ENCODE data around the gene PCBP2.
"Not testable (repeated sequence)": the region's sequence is repeated elsewhere in the genome, so short reads cannot be mapped to it uniquely, and the experiment has no call there.

The PCBP2 gene

GRCh38 chr12:53441040-53441833 is 10.7 kb upstream of the PCBP2 start, which contains the start of gene PRR13:
TSS of gene PRR13 (plus strand) at chr12:53441734. CDS start at chr12:53442715, 981 bp downstream.
- DNase-seq: peak; percentile 95 to 96

DNA sequence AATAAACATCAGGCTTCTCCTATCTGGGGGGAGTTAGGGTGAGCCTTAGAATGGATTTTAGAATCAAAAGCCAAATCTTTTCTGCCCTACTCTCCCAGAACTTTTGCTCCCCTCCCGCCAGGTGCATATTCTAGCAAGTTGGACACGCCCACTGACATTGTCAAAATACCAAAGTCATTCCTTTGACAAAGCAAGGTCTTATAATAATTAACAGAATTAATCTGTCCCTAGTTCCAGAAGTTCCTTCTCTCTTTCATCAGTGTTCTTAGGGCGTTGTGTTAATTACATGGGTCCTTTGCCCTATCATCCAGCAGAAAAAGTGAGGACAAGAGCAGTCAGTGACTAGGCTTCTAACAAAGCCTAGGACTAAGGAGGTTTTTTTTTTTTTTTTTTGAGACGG is 7.9 kb upstream of the PCBP2 start:
- no peak for DNase-seq

DNA sequence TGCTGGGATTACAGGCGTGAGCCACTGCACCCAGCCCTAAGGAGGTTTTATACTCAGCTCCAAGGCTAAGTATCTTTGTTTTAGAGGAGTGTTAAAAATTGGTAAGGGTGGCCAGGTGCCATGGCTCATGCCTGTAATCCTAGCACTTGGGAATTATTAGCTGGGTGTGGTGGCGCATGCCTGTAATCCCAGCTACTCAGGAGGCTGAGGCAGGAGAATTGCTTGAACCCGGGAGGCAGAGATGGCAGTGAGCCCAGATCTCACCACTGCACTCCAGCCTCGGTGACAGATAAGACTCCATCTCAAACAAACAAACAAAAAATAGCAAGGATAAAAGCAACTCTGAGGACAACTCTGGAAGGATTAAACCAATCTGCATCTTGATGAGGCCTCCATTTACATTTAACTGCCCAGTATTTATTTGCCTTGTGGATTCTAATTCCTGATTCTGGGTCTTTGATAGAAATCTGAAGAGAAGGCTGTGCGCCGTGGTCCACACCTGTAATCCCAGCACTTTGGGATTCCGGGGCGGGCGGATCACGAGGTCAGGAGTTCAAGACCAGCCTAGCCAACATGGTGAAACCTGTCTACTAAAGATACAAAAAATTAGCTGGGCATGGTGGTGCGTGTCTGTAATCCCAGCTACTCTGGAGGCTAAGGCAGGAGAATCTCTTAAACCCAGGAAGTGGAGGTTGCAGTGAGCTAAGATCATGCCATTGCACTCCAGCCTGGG is 7.1 kb upstream of the PCBP2 start:
- DNase-seq: not testable (repeated sequence)

DNA sequence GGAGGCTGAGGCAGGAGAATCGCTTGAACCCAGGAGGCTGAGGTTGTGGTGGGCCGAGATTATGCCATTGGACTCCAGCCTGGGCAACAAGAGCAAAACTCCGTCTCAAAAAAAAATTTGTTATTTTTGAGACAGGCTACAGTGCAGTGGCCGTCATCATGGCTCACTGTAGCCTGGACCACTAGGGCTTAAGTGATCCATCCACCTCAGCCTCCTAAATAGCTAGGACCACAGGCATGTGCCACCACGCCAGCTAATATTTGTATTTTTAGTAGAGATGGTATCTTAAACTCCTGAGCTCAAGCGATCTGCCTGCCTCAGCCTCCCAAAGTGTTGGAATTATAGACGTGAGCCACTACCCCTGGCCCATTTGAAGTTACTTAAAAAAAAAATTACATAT is 966 bp upstream of the PCBP2 start:
- no peak for DNase-seq

- peak in 1 of 2 experiments; percentile 13 for DNase-seq
These were observed 516 bp downstream of the PCBP2 start for GRCh38 chr12:53452159-53453077.

GRCh38 chr12:53453953-53454640 is 2.2 kb downstream of the PCBP2 start:
- DNase-seq: no peak

- peak; percentile 73 to 79 for DNase-seq
These were observed 2.8 kb downstream of the PCBP2 start for GRCh38 chr12:53454707-53455106.

GRCh38 chr12:53456654-53457366 is 4.9 kb downstream of the PCBP2 start:
- no peak for DNase-seq

GRCh38 chr12:53459097-53459496 is 7.2 kb downstream of the PCBP2 start:
- DNase-seq: no peak

GRCh38 chr12:53461059-53461458 is 9.2 kb downstream of the PCBP2 start:
- no peak for DNase-seq

DNA sequence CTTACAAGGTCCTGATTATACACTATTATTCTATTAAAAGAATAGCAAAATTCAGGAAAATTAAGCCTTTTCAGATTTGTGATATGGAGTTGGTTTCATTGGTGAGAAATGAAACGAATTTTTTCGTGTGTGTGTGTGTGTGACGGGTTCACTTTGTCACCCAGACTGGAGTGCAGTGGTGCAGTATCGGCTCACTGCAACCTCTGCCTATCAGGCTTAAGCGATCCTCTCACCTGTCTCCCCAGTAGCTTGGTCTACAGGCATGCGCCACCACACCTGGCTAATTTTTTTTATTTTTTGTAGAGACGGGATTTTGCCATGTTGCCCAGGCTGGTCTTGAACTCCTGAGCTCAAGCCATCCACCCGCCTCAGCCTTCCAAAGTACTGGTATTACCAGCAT is 9.7 kb downstream of the PCBP2 start:
- DNase-seq: no peak

- DNase-seq: no peak
These were observed 11.0 kb downstream of the PCBP2 start for GRCh38 chr12:53462935-53463334.

DNA sequence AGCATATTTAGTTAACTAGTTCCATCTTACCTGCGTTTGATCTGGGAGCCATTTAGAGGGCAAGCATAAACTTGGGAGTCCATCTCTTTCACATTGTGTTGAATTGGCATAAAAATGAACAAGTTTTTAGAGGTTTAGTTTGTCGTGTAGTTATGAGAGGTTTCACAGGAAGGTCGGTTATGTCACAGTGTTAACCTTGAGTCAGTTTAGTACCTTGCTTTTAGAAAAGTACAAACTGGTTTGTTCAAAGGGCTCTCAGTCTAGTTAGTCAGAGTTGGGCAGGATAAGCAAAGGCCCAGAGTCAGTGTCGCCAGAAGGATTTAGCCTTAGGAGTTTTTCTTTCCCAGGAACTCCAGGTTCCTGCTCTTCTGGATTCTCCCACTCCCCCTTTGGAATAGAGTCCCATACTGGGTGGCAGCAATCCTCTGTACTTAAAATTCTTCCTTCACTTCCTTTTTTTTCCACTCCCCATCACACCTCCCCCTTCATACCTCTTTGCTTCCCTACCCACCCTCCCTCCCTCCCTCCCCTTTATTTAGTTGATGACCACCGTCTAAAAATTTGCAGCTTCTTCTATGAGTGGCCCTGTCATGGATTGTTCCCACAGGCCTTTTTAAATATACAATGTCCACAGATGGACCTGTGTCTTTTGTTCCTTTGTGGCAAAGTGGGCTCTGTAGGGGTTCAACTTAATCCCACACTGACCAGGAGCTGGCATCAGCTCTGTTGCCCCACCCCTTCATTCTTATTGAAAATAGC is 12.1 kb downstream of the PCBP2 start:
- no peak for DNase-seq

DNA sequence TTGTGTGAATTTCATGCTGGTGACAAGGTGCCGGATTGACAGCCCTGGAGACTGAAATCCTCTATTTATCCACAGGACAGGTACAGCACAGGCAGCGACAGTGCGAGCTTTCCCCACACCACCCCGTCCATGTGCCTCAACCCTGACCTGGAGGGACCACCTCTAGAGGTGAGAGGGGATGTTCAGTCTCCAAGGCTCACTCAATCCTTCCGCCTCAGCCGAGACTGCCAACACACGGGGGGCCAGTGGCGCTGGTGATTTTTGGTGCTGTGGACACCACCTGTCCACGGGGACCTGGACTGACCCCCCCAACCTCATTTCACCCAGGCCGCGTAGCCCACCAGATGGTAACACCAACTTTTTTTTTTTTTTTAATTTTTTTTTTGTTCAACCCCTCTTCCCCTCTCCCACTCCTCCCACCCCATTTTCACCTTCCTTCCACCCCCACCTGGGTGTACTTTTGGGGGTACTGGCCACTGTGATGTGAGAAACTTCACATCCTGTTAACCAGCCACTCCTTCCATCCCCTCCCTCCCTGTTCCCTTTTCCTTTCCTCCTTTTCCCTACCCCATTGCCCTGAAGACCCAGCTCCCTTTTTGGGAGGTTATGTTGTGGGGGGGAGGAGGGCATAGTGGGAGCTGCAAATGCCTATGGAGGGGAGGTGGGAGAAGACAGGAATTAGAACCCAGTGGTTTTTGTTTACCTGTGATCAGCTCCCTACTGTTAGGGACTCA is 12.9 kb downstream of the PCBP2 start:
- no peak for DNase-seq

GRCh38 chr12:53465679-53466078 is 13.8 kb downstream of the PCBP2 start:
- DNase-seq: no peak

DNA sequence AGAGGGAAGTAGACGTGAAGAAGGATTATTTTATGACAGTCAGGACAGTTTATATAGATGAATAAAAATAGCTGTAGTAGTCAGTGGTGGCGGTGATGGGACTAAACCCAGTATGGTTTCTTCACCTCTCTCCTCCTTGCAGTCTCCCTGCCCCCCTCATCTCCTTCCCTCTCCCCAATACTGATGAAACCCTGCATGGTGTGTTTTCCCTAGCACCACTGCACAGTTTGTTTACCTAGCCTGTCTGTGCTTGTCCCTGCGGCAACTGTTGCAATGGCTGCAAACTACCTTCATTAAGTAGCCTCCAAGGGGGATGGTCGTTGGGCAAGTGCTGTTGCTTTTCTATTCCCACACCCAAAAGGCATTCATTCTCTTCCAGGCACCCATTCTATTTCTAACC is 14.7 kb downstream of the PCBP2 start:
- DNase-seq: no peak

GRCh38 chr12:53467082-53467481 is 15.2 kb downstream of the PCBP2 start:
- DNase-seq: no peak

- no peak for DNase-seq
These were observed 16.0 kb downstream of the PCBP2 start for GRCh38 chr12:53467880-53468279.

GRCh38 chr12:53468282-53468681 is 16.4 kb downstream of the PCBP2 start:
- DNase-seq: no peak

GRCh38 chr12:53472056-53472582 is 20.2 kb downstream of the PCBP2 start:
- DNase-seq: no peak

All from cerebellar nuclear complex (tissue), 1 donor.